GM12878 (cell line): ENCODE data around the gene MARK4. TPM values are rescaled to one million over a fixed set of nuclear protein-coding genes. Genes with fewer than 3 reads are reported as not detected.

Experiments used
- ATAC-seq: fragments of 200-7000 bp; cut with Tn5 transposase; 3 replicates; pipeline ENCODE4 v1.9.1; 2020; ENCODE audit warnings: mild to moderate bottlenecking, moderate library complexity
- BruUV-seq: library from RNA; stranded (reverse); fragments of 400-500 nt; replicated peaks from 2 replicates; lab custom pipeline; 2021; lab: Mats Ljungman, UMichigan
- CTCF ChIA-PET: fragments of 300-600 bp; sonication (Branson Sonifier 250); formaldehyde crosslinking; extraction: SDS; loops from one replicate; lab custom pipeline; 2021; ENCODE audit warnings: inconsistent platforms; lab: Yijun Ruan, JAX
- POLR2A ChIA-PET: fragments of 350-600 bp; formaldehyde crosslinking; extraction: SDS; loops from one replicate; lab custom pipeline; 2021; ENCODE audit warnings: inconsistent platforms; lab: Charles Lee
- RAD21 ChIA-PET: fragments of 300-600 bp; sonication (Branson Sonifier 250); formaldehyde crosslinking; loops from one replicate; lab custom pipeline; 2023; ENCODE audit warnings: antibody characterized with exemption; ENCODE audit not compliant: unreplicated experiment; lab: Charles Lee
- SMC1A ChIA-PET: fragments of 300-600 bp; sonication (Branson Sonifier 250); formaldehyde crosslinking; loops from one replicate; lab custom pipeline; 2023; ENCODE audit not compliant: unreplicated experiment, uncharacterized antibody; lab: Charles Lee
- DNase-seq: peaks from one replicate; pipeline ENCODE4 v3.0.0-alpha.2; 2011; ENCODE audit warnings: low read depth, low spot score
- FAIRE-seq: peaks from 3 replicates; lab custom pipeline; 2011; peaks lifted over from hg19 to GRCh38; lab: Jason Lieb, UNC
- H2AFZ ChIP-seq: 2 replicates; pipeline ENCODE4 v1.6.0; 2011; ENCODE audit warnings: low read depth, low read length, control low read depth; ENCODE audit not compliant: control insufficient read depth
- H3K27ac ChIP-seq: 2 replicates; pipeline ENCODE4 v1.5.1; 2011; ENCODE audit warnings: control low read depth; ENCODE audit not compliant: control insufficient read depth, insufficient read depth
- H3K27me3 ChIP-seq, 2 experiments: replicated peaks in 1 of 2; 2 replicates each; pipeline versions ENCODE4 v1.6.0 to v1.6.1; 2011; ENCODE audit warnings: low read length in 1 of 2; ENCODE audit not compliant: control insufficient read depth in 2 of 2, insufficient read depth in 2 of 2
- H3K36me3 ChIP-seq, 2 experiments: 2 replicates each; pipeline ENCODE4 v1.5.1; 2011; ENCODE audit warnings: low read length in 1 of 2; ENCODE audit not compliant: control insufficient read depth in 2 of 2, insufficient read depth in 2 of 2
- H3K4me1 ChIP-seq: 2 replicates; pipeline ENCODE4 v1.6.1; 2011; ENCODE audit warnings: mild to moderate bottlenecking, low read length, moderate library complexity, mixed read lengths; ENCODE audit not compliant: control insufficient read depth, insufficient read depth
- H3K4me2 ChIP-seq: 2 replicates; pipeline ENCODE4 v1.6.0; 2011; ENCODE audit warnings: control low read depth; ENCODE audit not compliant: control insufficient read depth, insufficient read depth
- H3K4me3 ChIP-seq: fragments of 200-600 bp; sonication (generic); 2 replicates; pipeline ENCODE4 v1.5.1; 2016
- H3K79me2 ChIP-seq: 2 replicates; pipeline ENCODE4 v1.6.0; 2011; ENCODE audit warnings: low read length; ENCODE audit not compliant: control insufficient read depth, insufficient read depth
- H3K9ac ChIP-seq: 2 replicates; pipeline ENCODE4 v1.8.0; 2011; ENCODE audit warnings: low read length, control low read depth, mixed read lengths; ENCODE audit not compliant: control insufficient read depth, insufficient read depth
- H3K9me3 ChIP-seq: replicated peaks from 3 replicates; pipeline ENCODE4 v1.5.1; 2011; ENCODE audit warnings: mild to moderate bottlenecking, low read length; ENCODE audit not compliant: control insufficient read depth, insufficient read depth
- H4K20me1 ChIP-seq: 2 replicates; pipeline ENCODE4 v1.6.0; 2011; ENCODE audit not compliant: control insufficient read depth, insufficient read depth
- BRCA1 ChIP-seq: IDR thresholded peaks from 2 replicates; pipeline ENCODE4 v1.6.1; 2011; ENCODE audit warnings: low read depth, low read length, improper control_type of control experiment
- CBFB ChIP-seq: IDR thresholded peaks from 2 replicates; pipeline ENCODE4 v1.6.1; 2016; ENCODE audit warnings: antibody characterized with exemption, low read depth
- CREB1 ChIP-seq: IDR thresholded peaks from 2 replicates; pipeline ENCODE4 v1.6.1; 2012; ENCODE audit warnings: low read depth, mild to moderate bottlenecking, inconsistent platforms
- DPF2 ChIP-seq: fragments of 450-650 bp; IDR thresholded peaks from 2 replicates; pipeline ENCODE4 v1.6.1; 2017; ENCODE audit warnings: mild to moderate bottlenecking
- EED ChIP-seq: sonication (generic); IDR thresholded peaks from 2 replicates; pipeline ENCODE4 v1.6.1; 2016; ENCODE audit warnings: antibody characterized with exemption, low read depth
- FOXK2 ChIP-seq: fragments of 450-650 bp; IDR thresholded peaks from 2 replicates; pipeline ENCODE4 v1.6.1; 2017; ENCODE audit warnings: mild to moderate bottlenecking, moderate library complexity
- GABPA ChIP-seq: IDR thresholded peaks from 2 replicates; pipeline ENCODE4 v1.6.1; 2014; ENCODE audit warnings: antibody characterized with exemption, low read depth, mild to moderate bottlenecking, inconsistent platforms
- KDM1A ChIP-seq: fragments of 200-600 bp; sonication (generic); IDR thresholded peaks from 2 replicates; pipeline ENCODE4 v1.6.1; 2016; ENCODE audit warnings: borderline replicate concordance
- MXI1 ChIP-seq: fragments of 150-350 bp; IDR thresholded peaks from 2 replicates; pipeline ENCODE4 v1.6.1; 2011; ENCODE audit warnings: low read depth, mild to moderate bottlenecking, inconsistent platforms, low read length, improper control_type of control experiment
- POLR2A ChIP-seq: IDR thresholded peaks from 2 replicates; pipeline ENCODE4 v1.6.1; 2011; ENCODE audit warnings: low read depth, mild to moderate bottlenecking, low read length
- RBBP5 ChIP-seq: fragments of 200-600 bp; sonication (generic); conservative IDR thresholded peaks from 2 replicates; pipeline ENCODE4 v1.6.1; 2016
- RFX5 ChIP-seq: IDR thresholded peaks from 2 replicates; pipeline ENCODE4 v1.6.1; 2011; ENCODE audit warnings: low read depth, low read length, improper control_type of control experiment
- SMARCA5 ChIP-seq: fragments of 450-650 bp; IDR thresholded peaks from 2 replicates; pipeline ENCODE4 v1.6.1; 2017; ENCODE audit warnings: mild to moderate bottlenecking
- SRF ChIP-seq, 2 experiments: IDR thresholded peaks; 2 replicates each; pipeline ENCODE4 v1.6.1; 2011; ENCODE audit warnings: low read depth in 2 of 2, low read length in 2 of 2, mild to moderate bottlenecking in 1 of 2, moderate library complexity in 1 of 2
- ZNF207 ChIP-seq: fragments of 450-650 bp; IDR thresholded peaks from 2 replicates; pipeline ENCODE4 v1.6.1; 2014; ENCODE audit warnings: antibody characterized with exemption, mild to moderate bottlenecking, borderline replicate concordance
- ZNF274 ChIP-seq: IDR thresholded peaks from one replicate; pipeline ENCODE4 v1.8.0; 2011; ENCODE audit not compliant: insufficient read length, insufficient read depth
- ZNF384 ChIP-seq: IDR thresholded peaks from 2 replicates; pipeline ENCODE4 v1.6.1; 2012; ENCODE audit warnings: low read depth, mild to moderate bottlenecking, low read length, improper control_type of control experiment, borderline replicate concordance
- ZSCAN29 ChIP-seq: fragments of 450-650 bp; IDR thresholded peaks from 2 replicates; pipeline ENCODE4 v1.6.1; 2017; ENCODE audit warnings: mild to moderate bottlenecking, moderate library complexity
- WGBS: methylation state at CpG from one replicate; pipeline ENCODE4 v1.1.6; 2016; ENCODE audit warnings: low lambda C conversion rate; ENCODE audit not compliant: insufficient replicate concordance, insufficient coverage; ENCODE audit errors: missing lambda C conversion rate; 5-methylcytosine and 5-hydroxymethylcytosine counted together
- in situ Hi-C: fragments of 300-500 bp; cut with MboI; formaldehyde crosslinking; loops from 9 replicates; pipeline ENCODE4 v1.14.3; 2018; ENCODE audit warnings: mixed read lengths
- intact Hi-C: fragments of 100-400 bp; cut with micrococcal nuclease; formaldehyde crosslinking; loops from one replicate; pipeline ENCODE4 v1.14.2; 2022; ENCODE audit not compliant: unreplicated experiment
- polyA plus RNA-seq, 11 experiments: library from polyadenylated mRNA; depleted of rRNA in 4 of 11; unstranded in 6 of 11; stranded (reverse) in 5 of 11; fragments of >200 nt; fragmentation: Nextera tagmentation in 4 of 11; fragmentation: Illumina TruSeq in 1 of 11; extraction: Ambion mirVana in 4 of 11; extraction: Trizol in 1 of 11; gene quantifications; 1 replicate in 1 of 11; 2 replicates in 10 of 11; pipeline versions ENCODE4 v1.2.1 to v1.2.3, GENCODE V29; 2011 to 2016; ENCODE audit warnings: inconsistent platforms in 2 of 11, missing spikeins in 2 of 11, low read depth in 1 of 11
- total RNA-seq, 4 experiments: library from RNA; depleted of rRNA in 3 of 4; stranded (reverse); fragments of >200 nt in 3 of 4; fragmentation: Illumina TruSeq in 1 of 4; extraction: Trizol in 1 of 4; gene quantifications; 2 replicates each; pipeline versions ENCODE4 v1.2.1 to v1.2.3, GENCODE V29; 2013 to 2021
- TF ChIP-seq, protein P1 (sequence below): fragments of 450-650 bp; IDR thresholded peaks from 2 replicates; pipeline ENCODE4 v1.6.1; 2017; ENCODE audit warnings: mild to moderate bottlenecking, moderate library complexity
- TF ChIP-seq, protein P2 (sequence below): fragments of 450-650 bp; IDR thresholded peaks from 2 replicates; pipeline ENCODE4 v1.6.1; 2017; ENCODE audit warnings: borderline replicate concordance
- TF ChIP-seq, protein P3 (sequence below): IDR thresholded peaks from 2 replicates; pipeline ENCODE4 v1.6.1; 2011; ENCODE audit warnings: borderline replicate concordance, low read depth, mild to moderate bottlenecking, moderate library complexity, mixed read lengths, low read length; ENCODE audit not compliant: insufficient read depth; ENCODE audit errors: extremely low read length

The MARK4 gene
- total and polyA plus RNA-seq, 10 of the 15 experiments (the other 5 are each of a cell fraction or from before 2014, with no cell fraction given): 0.66 to 24.3 (median 5.1) TPM

DNA sequence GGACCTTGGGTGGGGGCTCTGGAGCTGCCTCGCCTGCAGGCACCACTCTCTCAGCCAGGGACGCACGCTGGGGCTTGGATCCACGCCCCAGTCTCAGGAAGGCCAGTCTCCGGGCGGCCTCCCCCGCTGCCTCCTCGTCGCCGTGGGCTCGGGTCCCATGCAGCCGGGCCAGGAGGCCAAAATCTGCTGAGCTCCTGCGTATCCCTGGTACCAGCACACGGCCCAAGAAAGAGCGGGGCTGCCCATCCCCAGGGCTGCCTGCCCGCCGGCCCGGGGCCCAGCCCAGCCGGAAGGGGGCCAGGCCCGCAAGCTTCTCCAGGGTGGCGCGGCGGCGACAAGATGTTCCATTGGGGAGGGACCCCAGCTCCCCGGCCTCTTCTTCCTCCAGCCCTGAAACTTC lies 12.5 kb upstream of the MARK4 start (continued):
- TF ChIP-seq, protein P1, sequence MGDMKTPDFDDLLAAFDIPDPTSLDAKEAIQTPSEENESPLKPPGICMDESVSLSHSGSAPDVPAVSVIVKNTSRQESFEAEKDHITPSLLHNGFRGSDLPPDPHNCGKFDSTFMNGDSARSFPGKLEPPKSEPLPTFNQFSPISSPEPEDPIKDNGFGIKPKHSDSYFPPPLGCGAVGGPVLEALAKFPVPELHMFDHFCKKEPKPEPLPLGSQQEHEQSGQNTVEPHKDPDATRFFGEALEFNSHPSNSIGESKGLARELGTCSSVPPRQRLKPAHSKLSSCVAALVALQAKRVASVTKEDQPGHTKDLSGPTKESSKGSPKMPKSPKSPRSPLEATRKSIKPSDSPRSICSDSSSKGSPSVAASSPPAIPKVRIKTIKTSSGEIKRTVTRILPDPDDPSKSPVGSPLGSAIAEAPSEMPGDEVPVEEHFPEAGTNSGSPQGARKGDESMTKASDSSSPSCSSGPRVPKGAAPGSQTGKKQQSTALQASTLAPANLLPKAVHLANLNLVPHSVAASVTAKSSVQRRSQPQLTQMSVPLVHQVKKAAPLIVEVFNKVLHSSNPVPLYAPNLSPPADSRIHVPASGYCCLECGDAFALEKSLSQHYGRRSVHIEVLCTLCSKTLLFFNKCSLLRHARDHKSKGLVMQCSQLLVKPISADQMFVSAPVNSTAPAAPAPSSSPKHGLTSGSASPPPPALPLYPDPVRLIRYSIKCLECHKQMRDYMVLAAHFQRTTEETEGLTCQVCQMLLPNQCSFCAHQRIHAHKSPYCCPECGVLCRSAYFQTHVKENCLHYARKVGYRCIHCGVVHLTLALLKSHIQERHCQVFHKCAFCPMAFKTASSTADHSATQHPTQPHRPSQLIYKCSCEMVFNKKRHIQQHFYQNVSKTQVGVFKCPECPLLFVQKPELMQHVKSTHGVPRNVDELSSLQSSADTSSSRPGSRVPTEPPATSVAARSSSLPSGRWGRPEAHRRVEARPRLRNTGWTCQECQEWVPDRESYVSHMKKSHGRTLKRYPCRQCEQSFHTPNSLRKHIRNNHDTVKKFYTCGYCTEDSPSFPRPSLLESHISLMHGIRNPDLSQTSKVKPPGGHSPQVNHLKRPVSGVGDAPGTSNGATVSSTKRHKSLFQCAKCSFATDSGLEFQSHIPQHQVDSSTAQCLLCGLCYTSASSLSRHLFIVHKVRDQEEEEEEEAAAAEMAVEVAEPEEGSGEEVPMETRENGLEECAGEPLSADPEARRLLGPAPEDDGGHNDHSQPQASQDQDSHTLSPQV: no peak
- TF ChIP-seq ZNF274 (no peak), SRF (IDR thresholded peaks at IDR 0.05; ENCODE audit: low read depth in 2 of 2, low read length in 2 of 2) (no peak), POLR2A (no peak), ZNF384 (no peak), RBBP5 (no peak)
- TF ChIP-seq, protein P2, sequence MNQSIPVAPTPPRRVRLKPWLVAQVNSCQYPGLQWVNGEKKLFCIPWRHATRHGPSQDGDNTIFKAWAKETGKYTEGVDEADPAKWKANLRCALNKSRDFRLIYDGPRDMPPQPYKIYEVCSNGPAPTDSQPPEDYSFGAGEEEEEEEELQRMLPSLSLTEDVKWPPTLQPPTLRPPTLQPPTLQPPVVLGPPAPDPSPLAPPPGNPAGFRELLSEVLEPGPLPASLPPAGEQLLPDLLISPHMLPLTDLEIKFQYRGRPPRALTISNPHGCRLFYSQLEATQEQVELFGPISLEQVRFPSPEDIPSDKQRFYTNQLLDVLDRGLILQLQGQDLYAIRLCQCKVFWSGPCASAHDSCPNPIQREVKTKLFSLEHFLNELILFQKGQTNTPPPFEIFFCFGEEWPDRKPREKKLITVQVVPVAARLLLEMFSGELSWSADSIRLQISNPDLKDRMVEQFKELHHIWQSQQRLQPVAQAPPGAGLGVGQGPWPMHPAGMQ: no peak

DNA sequence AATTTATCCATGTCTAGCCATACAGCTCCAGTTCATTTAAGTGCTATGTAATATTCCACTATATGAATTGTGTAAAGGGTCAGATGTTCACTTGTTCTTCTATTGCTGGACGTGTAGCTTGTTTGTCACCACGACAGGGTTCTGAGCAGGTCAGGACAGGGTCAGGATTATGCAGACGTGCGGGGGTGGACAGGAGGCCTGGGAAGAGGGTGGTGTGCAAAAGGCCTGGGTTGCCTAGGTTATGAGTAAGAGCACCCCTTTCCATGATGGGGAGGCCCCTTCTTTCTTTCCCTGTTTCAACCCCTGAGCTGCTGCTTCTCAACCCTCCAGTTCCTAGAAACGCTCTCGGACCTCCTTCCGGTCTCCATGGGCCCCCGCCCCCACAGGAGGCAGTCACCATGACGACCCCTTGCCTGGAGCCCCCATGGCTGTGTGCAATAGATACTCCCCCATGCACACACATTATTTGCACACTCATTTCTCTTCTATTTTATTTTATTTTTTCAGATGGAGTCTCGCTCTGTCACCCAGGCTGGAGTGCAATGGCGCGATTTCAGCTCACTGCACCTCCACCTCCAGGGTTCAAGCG lies 7.8 kb upstream of the MARK4 start:
- Histone ChIP-seq H3K9me3 (no peaks in the 10 kb centered on the region), H3K4me1 (no peaks in the 10 kb centered on the region), H3K79me2 (no peaks in the 10 kb centered on the region), H3K36me3 (no peaks in the 10 kb centered on the region), H3K9ac (no peak overlapping the region), H4K20me1 (no peaks in the 10 kb centered on the region), H3K27ac (no peak overlapping the region), H3K4me2 (no peak overlapping the region), H2AFZ (no peak overlapping the region), H3K4me3 (no peak overlapping the region), H3K27me3 (no peaks in the 10 kb centered on the region)
- POLR2A ChIA-PET: no interaction called here
- SMC1A ChIA-PET: no interaction called here
- FAIRE-seq: no peak
- CTCF ChIA-PET: interaction anchor here (0.8 kb wide), 1 partner anchor 224 kb away, joined by 3 read pairs; no protein-coding TSS in a partner anchor
- DNase-seq: no peak
- in situ Hi-C loops: no loop called here
- RAD21 ChIA-PET: no interaction called here
- whole genome bisulfite sequencing: 56% methylated on average over 13 of the region's 13 CpGs
- intact Hi-C loops: no loop called here
- ATAC-seq: no peak
- no TSS peak for BruUV-seq
- no peak for TF ChIP-seq RFX5
- TF ChIP-seq FOXK2: no peak
- no peak for TF ChIP-seq GABPA
- TF ChIP-seq DPF2: no peak
- TF ChIP-seq KDM1A: no peak
- no peak for TF ChIP-seq MXI1
- TF ChIP-seq, protein P3, sequence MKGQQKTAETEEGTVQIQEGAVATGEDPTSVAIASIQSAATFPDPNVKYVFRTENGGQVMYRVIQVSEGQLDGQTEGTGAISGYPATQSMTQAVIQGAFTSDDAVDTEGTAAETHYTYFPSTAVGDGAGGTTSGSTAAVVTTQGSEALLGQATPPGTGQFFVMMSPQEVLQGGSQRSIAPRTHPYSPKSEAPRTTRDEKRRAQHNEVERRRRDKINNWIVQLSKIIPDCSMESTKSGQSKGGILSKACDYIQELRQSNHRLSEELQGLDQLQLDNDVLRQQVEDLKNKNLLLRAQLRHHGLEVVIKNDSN: no peak
- no peak for TF ChIP-seq BRCA1
- no peak for TF ChIP-seq SMARCA5
- no peak for TF ChIP-seq EED
- TF ChIP-seq CBFB: no peak
- no peak for TF ChIP-seq ZNF207
- TF ChIP-seq ZSCAN29: no peak
- no peak for TF ChIP-seq CREB1
